ENCODE data around the gene GPR156. TPM values are rescaled to one million over a fixed set of nuclear protein-coding genes. Genes with fewer than 3 reads are reported as not detected.

GPR156 gene
- total RNA-seq, 6 donors from 2014 or later, result 0.20 to 1.0 (median 0.24) TPM; not detected in 1

- TF ChIP-seq POLR2AphosphoS5 (IDR thresholded peaks at IDR 0.05) (no peak), CTCF (IDR thresholded peaks at IDR 0.05) (no peak), POLR2A (IDR thresholded peaks at IDR 0.05) (no peak), EP300 (IDR thresholded peaks at IDR 0.05) (no peak)
- Histone ChIP-seq H3K4me1 (no peaks in the 10 kb centered on the region), H3K27me3 (no peaks in the 10 kb centered on the region), H3K36me3 (no peaks in the 10 kb centered on the region), H3K4me3 (no peak overlapping the region), H3K27ac (no peak overlapping the region), H3K9me3 (no peaks in the 10 kb centered on the region)
- no peak for DNase-seq
- WGBS, 2 donors, result 75 to 88% methylated on average over 1 of the region's 1 CpG
- no peak for ATAC-seq (ENCODE audit: low FRiP score in 2 of 2)
Observed at GRCh38 chr3:120192159-120192558, 92.9 kb downstream of the GPR156 start.

- H3K4me3 ChIP-seq, result no peak overlapping the region
- ATAC-seq (ENCODE audit: low FRiP score in 2 of 2), result peak in 1 of 2 donors; percentile 51
- TF ChIP-seq CTCF (IDR thresholded peaks at IDR 0.05), result peak in 4 of 6 experiments; percentile 29 to 49 (median 36)
- TF ChIP-seq POLR2A (IDR thresholded peaks at IDR 0.05), result no peak
- TF ChIP-seq EP300 (IDR thresholded peaks at IDR 0.05), result no peak
- no peak for TF ChIP-seq POLR2AphosphoS5 (IDR thresholded peaks at IDR 0.05)
- WGBS, 2 donors, result 81 to 89% methylated on average over 7 of the region's 7 CpGs
- no peaks in the 10 kb centered on the region for H3K27me3 ChIP-seq
- H3K9me3 ChIP-seq, result no peaks in the 10 kb centered on the region
- DNase-seq, result no peak
- H3K27ac ChIP-seq, result no peak overlapping the region
- H3K36me3 ChIP-seq, result no peaks in the 10 kb centered on the region
- H3K4me1 ChIP-seq, result peaks cover under 1 to 3% (median 2%) of the 10 kb centered on the region in 4 donors
Observed at GRCh38 chr3:120182613-120183511, 102.2 kb downstream of the GPR156 start.

GRCh38 chr3:120181632-120182031 is 103.4 kb downstream of the GPR156 start:
- 92 to 100% methylated on average over 1 of the region's 1 CpG for WGBS, 2 donors
- no peaks in the 10 kb centered on the region for H3K9me3 ChIP-seq
- H3K4me1 ChIP-seq, result peaks cover 13 to 15% (median 14%) of the 10 kb centered on the region in 4 donors
- TF ChIP-seq EP300 (IDR thresholded peaks at IDR 0.05), result no peak
- TF ChIP-seq CTCF (IDR thresholded peaks at IDR 0.05), result no peak
- TF ChIP-seq POLR2AphosphoS5 (IDR thresholded peaks at IDR 0.05), result no peak
- no peak for TF ChIP-seq POLR2A (IDR thresholded peaks at IDR 0.05)
- H3K27ac ChIP-seq, result no peak overlapping the region
- H3K4me3 ChIP-seq, result no peak overlapping the region
- no peaks in the 10 kb centered on the region for H3K36me3 ChIP-seq
- no peaks in the 10 kb centered on the region for H3K27me3 ChIP-seq
- DNase-seq (no peak), ATAC-seq (ENCODE audit: low FRiP score in 2 of 2) (no peak)

- no peaks in the 10 kb centered on the region for H3K36me3 ChIP-seq
- no peak for ATAC-seq (ENCODE audit: low FRiP score in 2 of 2)
Observed at GRCh38 chr3:120180731-120181412, 104.2 kb downstream of the GPR156 start.

More at GRCh38 chr3:120180731-120181412, 104.2 kb downstream of the GPR156 start:
- Histone ChIP-seq H3K4me3 (no peak overlapping the region), H3K27me3 (no peaks in the 10 kb centered on the region), H3K27ac (no peak overlapping the region), H3K4me1 (peaks cover 14 to 18% (median 17%) of the 10 kb centered on the region in 4 donors), H3K9me3 (no peaks in the 10 kb centered on the region)
- DNase-seq, result no peak
- WGBS, 2 donors, result 87% methylated on average over 3 of the region's 3 CpGs
- no peak for TF ChIP-seq POLR2AphosphoS5 (IDR thresholded peaks at IDR 0.05)
- no peak for TF ChIP-seq EP300 (IDR thresholded peaks at IDR 0.05)
- TF ChIP-seq POLR2A (IDR thresholded peaks at IDR 0.05), result no peak
- no peak for TF ChIP-seq CTCF (IDR thresholded peaks at IDR 0.05)

Data from upper lobe of left lung (tissue), 6 donors.